ENCODE results near the gene SMO.

Gene SMO

DNA sequence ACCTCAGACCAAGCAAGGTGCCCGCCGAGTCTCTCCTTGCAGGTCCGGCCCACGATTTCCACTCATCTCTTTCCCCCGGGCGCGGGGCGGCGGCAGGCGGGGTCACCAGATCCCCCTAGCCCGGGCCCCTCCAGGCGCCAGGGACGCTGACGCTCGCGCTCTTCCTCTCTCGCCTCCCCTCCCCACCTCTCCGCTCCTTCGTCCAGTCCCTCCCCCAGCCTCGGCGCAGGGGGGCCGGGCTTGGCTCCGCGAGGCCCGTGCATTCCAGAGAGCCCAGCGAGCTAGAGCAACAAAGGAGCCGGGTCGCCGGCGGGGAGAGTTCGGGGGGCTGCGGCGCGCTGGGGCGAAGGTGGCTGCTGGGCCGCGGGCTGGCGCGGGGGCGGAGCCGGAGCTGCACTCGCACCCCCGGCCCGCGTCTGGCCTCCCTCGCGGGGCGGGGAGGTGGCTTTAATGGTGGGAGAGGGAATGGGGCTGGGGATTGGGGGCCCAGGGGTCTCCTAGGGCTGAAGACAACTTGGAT is at the start of gene SMO:
TSS of gene SMO (plus strand) at position 262 of the 520 bp plus-strand sequence. CDS start 519 bp downstream, outside the sequence.
- peak; percentile 74 for DNase-seq

DNA sequence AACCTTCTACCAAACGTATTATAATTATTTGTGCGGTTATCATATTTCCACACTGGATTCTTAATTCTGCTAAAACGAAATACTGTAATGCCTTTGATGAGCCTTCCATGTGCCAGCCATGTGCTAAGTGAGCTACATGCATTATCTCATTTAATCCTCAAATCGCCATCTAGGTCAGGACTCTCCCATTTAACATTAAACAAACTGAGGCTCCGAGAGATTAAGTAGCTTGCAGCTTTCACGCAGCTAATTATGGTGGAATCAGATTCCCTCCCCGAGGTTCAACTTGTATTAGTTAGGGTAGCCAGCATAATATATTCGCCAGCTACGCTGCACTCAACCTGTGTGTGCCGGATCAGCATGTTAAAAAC is 44.7 kb upstream of the SMO start:
- DNase-seq: no peak

DNA sequence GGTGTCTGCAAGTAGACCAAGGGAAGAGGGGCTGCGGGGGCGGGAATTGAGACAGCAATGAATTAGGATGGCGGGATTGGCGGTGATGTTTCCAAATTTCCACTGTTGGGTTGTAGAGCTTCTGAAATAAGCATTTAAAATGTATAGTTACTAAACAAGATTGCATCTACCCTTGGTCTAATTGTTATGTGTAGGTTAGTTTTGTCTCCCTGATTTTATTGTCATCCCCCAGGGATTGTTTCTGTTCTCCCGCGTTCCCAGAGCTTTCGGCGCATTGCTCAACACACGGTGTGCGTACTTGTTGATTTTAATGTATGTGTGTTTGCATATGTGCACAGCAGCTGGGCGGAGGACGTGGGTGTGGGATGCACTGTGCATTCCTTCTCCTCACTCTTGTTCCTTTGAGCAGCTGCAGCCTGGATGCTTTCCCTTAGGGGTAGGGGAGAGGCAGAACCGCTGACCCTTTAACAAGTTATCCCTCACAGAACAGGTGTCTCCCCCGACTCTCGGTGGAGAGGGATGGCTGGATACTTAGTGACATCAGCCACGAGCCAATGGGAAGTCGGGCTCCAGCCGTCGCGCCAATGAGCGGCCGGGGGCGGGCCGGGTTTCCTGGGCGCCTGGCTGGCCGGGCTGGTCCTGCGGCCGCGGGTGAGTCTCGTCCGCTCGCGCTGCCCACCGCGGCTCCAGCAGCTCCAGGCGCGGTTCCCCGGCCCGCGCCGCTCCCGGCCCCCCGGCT is 44.2 kb upstream of the SMO start, which contains the start of gene TSPAN33:
TSS of gene TSPAN33 (plus strand) at position 613 of the 739 bp plus-strand sequence. CDS start 274 bp downstream, outside the sequence.
- DNase-seq: peak; percentile 52

DNA sequence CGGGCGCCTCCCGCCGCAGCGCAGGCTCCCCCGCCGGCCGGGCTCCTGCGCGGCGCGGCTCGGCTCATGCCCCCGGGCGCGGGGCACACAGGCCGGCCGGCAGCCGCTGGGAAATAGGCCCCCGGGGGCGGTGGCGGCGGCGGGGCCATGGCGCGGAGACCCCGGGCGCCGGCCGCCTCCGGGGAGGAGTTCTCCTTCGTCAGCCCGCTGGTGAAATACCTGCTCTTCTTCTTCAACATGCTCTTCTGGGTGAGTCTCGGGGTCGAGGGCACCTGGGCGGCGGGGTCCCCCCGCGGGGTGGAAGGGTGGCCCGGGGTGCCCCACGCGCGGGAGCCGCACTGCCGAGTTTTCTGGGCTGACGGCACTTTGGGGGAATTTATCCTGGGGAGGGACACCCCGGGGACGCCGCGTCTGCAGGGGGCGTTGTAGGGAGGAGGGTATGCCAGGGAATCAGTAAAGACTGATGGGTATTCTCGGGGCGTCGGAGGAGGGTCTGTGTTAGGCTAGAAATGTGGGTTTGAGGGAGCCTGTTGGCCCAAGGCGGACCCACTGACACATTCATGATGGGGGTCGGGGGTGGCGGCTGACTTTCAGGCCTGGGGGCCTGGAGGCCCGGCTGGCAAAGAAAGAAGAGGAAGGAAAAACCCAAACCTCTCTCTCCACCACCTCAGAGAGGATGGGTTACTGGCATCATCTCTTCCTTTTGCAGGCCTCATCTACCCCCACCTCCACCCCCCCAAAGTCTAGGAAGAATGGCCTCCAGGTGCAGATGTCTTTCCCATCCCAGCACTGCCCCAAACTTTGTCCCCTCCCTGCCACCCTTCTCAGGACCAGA is 43.4 kb upstream of the SMO start:
- no peak for DNase-seq

DNA sequence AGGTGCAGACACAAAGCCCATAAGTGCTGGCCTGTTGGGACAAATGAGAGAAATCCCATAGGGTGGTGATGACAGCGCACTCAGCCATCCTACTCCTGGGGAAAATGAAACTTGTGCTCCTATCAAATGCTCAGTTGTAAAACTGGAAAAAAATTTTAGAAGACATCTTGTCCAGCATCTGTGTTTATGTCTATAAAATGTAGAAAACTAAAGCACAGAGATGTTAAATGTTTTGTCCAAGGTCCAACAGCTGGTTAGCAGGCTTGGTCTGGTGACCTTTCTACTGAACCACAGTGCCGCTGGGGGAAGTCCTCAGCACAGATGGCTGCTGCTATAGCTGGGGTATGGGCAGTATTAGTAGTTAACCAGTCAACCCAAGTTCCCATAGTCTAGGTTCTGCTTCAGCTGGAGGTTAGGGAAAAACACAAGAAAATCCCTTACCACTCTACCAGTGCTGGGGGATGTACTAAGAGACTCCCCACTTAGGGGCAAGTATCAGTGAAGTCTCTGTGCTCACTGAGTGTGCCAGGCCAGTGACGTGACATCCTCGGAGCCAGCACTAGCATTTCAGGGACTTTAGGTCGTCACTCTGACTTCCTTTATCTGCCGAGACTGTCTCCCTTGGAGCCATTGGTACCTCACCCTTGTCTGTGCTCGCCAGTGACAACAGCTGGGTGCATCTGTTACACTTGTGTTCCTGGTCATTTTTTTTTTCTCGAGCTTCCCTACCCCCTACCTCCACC is 42.0 kb upstream of the SMO start:
- no peak for DNase-seq

DNA sequence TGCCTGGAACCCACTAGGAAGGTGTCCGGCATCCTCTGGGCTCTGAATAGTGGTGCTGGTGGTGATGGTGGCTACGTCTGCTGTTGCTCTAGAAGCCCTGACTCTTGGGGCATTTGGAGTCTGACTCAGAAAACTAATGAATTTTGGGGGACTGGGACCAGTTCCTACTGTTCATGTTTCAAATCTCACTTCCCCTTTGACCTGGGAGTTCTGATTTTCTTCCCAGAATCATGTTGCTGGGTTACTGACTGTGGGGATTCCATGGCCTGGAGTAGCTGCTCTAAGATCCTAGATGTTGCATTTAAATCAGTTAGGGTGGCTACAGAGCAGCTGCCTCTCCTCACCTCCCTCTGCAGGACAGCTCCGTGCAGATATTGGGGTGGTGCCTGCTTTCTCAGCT is 40.7 kb upstream of the SMO start:
- no peak for DNase-seq

DNA sequence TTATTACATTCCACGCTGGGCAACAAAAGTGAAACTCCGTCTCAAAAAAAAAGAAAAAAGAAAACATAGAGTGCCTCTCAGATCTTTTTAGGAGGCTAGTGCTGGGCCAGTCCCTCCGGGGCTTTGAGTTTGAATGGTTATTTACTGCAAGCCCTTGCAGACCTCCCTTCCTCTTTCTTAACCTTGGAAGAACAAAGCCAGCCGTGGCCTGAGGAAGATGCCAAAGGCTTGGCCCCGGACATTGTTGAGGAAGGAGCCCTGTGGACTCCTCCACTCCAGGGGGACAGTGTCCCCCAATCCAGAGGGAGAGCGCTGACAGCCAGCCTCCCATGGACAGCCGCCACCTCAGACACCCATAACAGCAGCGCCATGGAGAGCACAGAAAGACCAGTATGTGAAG is 38.9 kb upstream of the SMO start:
- no peak for DNase-seq

DNA sequence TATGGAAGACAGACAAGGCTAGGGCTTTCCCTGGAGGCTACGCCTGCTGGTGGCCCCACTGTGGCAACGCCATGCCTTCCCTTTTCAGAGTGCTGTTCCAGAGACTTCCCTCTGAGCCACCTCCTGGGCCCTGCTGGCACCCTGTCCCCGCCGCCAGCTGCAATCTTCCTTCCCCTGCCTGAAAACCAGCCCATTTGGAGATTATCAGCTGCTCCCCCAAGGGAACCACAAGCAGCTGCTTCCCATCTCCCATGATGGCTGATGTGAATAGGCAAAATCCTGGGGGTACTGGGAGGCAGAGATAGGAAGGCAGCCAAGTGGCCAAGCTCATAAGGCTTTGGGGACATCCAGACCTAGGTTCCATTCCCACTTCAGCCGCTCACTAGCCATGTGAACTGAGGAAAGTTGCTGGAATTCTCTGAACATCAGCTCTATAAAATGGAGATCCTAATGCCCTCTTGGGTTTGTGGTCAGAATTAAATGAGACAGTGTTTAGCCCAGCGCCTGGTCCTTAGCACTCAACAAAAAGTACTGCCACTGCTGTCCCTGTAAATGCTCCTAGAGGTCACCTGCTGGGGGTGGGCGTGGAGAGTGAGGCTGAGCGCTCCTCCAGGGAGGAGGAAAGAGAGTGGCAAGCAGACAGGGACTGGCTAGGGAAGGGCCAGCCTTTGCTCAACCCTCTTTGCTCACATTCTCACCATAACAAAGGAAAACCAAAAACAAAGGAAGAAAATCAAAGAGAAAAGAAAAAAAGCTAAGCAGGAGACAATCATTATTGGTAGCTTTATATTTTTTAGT is 38.0 kb upstream of the SMO start:
- no peak for DNase-seq

DNA sequence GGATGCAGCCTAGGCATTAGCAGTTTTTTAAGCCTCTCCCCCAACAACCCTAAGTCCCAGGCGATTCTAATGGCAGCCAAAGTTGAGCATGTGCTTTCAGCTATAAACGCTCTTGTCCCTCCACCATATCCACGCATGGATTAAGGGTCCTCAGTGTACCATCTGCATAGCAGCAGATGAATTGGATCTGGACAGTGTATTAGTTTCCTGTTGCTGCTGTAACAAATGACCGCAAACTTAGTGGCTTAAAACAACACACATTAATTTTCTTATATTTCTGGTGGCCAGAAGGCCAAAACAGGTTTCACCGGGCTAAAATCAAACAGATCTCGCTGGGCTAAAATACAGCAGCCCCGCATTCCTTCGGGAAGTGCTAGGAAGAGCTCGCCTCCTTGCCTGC is 30.8 kb upstream of the SMO start:
- no peak for DNase-seq

DNA sequence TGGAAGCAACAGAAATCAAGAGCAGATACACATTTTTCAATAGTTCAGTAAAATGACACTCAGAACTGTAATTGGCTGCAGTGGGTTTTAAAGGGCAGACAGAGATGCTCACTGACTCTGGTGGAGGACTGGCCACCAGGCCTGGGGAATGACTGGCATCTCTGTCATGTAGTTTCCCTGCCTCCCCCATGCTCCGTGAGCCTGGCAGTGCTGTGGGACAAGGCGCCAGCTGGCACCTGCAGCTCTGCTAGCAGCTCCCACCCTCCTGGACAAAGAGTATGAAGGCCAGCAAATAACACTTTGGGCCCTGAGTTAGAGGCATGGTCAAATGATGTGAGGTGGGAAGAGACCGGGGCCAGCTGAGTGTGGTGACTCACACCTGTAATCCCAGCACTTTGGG is 28.9 kb upstream of the SMO start:
- DNase-seq: no peak

DNA sequence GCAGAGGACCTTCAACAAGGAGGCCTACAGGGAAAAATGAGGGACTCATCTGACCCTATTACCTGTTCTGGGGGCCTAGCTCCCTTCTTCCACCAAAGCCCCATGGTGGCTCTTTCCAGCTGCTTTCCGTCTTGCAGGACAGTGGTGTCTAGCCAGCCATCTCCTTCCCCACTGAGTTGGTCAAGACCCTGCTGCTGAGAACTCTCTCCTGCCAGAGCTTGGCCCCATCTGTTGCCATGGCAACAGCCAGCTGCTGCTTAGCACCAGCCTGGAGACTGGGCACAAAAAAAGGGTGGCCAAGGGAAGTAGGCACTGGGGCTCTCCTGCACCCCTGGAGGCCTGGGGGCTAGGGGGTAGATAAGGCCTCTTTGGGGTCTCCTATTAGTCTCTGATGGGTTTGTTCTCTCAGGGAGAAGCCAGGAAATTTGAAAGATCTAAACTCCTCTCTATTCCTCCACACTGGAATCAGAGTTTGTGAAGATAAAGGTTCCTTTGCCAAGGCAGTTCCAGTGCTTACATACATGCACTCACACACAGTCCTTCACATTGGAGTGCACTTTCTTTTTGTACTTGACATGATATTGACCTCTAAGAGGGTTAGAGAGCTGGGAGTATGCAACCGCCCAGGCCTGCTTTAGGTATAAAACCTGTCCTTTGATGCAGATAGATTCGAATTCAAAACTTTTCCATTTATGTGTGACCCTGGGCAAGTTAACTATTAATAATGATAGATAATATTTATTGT is 28.1 kb upstream of the SMO start:
- DNase-seq: no peak

DNA sequence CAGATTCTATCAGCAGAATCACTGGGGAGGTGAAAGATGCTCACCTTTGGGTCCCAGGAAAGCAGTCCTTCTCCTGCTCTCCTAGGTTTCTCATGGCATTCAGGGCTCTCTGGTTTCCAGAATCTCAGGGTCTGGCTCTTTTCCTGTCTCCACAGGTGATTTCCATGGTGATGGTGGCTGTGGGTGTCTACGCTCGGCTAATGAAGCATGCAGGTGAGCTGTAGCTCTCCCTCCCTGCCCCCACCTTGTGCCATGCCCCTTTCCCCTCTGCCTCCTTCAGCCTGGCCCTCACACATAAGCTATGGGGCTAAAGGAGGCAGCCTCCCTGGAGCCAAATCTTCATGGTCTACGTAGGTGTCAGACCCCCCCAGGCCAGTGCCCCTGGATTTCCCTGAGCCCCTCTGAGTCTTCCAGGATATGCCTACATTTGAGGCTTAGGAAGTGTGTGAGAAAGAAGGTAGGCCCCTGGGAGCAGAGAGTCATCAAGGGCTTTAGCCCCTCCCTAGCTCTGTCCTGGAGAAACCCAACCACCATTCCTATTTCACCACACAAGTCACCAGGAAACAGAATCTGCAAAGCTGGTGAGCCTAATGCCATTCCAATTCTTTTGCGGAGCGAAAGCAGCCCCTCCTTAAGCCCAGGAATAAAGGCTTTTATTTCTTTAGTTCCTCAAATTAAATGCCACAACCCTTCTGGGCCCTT is 26.8 kb upstream of the SMO start:
- no peak for DNase-seq

DNA sequence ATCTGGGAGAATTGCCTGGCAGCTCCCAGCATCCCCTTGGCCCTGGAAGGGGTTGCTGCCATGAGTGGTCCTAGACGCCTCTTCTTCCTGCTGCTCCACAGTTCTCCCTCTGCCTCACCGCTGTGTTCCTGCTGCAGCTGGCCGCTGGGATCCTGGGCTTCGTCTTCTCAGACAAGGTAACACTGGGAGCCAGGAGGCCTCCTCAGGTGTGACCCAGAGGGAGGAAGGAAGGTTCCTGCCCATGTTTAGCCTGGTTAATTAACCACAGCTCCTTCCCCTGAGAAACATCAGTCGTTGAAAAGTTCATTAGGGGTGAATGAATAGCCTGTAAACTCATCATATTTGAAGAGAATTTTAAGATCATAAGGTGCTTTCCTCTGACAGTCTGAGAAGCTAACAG is 25.7 kb upstream of the SMO start:
- DNase-seq: no peak

DNA sequence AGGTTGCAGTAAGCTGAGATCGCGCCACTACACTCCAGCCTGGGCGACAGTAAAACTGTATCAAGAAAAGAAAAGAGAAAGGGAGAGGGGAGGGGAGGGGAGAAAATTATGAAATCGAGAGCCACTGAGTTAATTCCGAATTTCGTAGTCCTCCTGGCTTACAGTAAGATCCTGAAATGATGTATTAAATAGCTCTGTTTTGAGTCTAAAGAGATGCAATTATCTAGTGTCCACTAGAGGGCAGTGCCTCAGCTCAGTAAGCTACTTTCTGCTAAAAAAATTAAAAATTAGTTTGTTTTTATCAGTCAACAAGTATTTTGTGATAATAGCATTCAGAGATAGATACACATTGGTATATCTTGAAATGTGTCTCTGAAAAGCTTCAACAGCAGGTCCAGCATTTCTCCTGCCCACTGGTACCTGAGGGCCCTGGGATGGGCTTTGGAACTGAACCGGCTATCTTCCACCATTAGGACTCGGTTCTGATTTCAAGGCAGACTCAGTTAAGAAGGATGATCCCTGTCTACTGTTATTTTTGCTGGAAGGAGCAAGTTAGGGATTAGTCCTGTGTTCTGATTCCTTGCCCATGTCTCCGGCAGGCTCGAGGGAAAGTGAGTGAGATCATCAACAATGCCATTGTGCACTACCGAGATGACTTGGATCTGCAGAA is 24.4 kb upstream of the SMO start:
- DNase-seq: peak; percentile 51

DNA sequence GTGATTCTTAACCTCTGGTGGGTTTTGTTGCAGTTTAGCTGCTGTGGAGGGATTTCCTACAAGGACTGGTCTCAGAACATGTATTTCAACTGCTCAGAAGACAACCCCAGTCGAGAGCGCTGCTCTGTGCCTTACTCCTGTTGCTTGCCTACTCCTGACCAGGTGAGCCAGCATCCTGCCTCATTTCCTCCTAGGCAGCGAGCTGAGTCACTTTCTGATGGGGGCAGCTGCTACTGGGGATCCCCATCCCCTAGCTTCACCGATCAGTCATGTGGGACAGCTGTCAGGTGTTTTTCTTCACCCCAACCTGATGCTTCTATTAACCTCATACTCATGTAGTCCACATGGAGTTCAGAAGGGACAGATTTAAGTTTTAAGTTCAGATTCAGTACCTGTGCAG is 21.7 kb upstream of the SMO start:
- DNase-seq: no peak

DNA sequence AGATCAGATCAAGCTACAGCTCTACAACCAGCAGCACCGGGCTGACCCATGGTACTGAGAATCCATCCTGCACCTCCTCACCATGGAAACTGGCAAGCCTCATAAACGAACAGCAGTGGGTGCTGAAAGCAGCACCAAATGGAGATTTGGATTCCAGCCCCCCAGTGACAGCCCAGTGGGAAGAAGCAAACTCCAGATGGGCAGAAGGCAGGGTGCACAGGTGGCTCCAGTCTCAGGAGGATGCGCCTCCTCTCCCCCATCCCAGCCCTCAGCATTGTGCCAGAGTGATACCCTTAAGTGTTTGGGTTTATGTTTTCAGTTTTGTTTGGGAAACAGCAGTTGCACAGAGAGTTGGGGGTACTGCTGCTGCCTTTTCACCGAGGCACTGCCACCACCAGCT is 20.6 kb upstream of the SMO start:
- DNase-seq: no peak

DNA sequence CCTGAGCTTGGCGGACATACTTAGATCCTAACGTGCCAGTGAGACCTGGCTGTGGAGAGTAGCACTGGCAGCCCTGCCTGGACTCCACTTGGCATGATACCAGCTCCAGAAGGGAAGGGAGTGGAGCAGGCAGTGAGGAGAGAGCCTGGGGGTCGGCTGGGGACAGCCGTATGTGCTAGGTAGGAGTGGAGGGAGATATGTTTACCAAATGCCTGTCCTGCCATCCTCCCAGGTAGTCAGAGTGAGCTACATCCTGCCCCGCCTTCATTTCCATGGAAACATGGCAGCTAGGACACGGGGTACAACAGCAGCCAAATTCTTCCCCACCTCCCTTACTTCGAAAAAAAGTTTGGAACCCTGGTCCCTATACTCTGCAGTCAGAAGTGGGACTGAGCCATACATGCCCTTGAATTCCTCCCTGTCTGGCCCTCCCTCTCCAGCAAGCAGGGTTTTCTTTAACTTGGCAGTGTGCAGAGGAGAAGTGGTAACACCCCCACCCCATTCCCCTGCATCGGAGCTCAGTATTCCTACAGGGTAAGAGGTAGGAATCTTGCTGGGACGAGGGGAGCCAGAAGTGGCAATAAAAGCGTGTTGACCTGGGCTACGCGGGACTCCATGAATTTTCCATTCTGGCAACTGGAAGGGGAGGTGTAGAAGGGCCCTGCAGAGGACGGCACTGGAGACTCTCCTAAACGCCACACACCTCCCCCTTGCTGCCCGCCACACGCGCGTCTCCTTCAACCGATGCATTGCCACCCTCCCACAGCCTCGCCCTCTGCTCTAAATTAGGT is 20.0 kb upstream of the SMO start:
- DNase-seq: no peak

DNA sequence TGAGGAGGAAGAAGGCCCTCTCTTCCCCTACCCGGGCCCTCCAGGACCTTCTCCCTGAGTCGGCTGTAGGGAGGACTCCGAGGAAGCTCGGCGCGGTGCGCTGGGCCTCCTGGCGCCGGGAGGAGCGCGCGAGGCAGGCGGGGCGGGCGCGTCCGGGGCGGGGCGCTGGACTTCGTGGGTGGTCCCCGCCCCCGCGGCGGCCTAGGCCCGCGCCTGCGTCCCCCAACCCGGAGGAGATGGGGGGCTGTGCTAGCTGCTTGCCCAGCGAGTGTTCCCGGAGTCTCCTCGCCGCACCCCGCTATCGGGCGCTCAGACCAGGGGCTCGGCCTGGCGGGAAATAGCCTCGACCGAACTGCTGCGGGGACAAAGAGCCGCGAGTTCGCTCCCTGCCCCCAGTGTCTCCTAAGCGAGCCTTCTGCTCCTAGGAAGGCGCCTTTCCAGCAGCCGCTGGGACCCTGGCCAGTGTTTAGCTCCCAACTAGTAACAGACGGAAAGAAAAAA is 19.2 kb upstream of the SMO start:
- peak; percentile 60 for DNase-seq

DNA sequence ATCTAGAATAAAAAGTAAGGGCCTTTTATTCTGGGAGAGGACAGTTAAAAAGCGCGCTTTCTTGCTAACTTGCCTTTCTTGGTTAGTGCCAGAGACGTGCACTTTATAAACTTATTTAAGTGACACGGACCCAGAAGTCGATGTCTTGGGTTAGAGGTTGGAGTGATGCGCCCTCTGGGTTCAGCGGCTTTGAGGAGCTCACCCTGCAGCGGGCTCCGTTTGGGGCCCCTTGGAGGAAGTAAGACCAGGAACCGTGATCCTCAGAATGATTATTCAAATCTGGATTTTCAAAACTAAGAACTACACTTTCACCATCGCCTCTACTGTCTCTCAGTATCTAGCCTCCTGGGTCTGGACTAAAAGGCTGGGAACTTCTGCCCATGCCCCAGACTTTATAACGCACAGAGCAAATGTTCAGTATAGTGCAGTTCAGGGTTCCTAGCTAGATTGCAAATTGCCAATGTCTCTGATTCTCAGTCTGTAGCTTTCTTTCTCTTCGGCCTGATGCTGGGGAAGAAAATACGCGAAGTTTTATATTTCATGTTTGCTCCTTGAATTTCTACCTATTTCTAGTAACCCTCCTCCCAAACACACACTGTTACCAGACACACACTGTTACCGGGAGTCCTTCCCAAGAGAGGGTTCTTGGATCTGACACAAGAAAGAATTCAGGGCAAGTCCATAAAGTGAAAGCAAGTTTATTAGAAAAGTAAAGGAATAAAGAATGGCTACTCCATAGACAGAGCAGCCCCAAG is 18.6 kb upstream of the SMO start:
- DNase-seq: no peak

All from fibroblast of skin of right quadriceps (primary cell).